ENCODE measurements around the gene DOK5.
"Not testable (repeated sequence)": the region's sequence is repeated elsewhere in the genome, so short reads cannot be mapped to it uniquely, and the experiment has no call there.

DOK5 gene

GRCh38 chr20:54472607-54473006 is 2.8 kb upstream of the DOK5 start:
- DNase-seq = no peak

- DNase-seq = no peak
Measured at GRCh38 chr20:54473340-54473739, 2.1 kb upstream of the DOK5 start.

GRCh38 chr20:54474046-54474445 is 1.3 kb upstream of the DOK5 start:
- DNase-seq = no peak

- DNase-seq = no peak
Measured at GRCh38 chr20:54474866-54475265, 527 bp upstream of the DOK5 start.

- DNase-seq = no peak
Measured at GRCh38 chr20:54476169-54477009, 996 bp downstream of the DOK5 start.

GRCh38 chr20:54477191-54477955 is 2.0 kb downstream of the DOK5 start:
- no peak for DNase-seq

GRCh38 chr20:54479138-54479906 is 3.9 kb downstream of the DOK5 start:
- DNase-seq = no peak

- not testable (repeated sequence) for DNase-seq
Measured at GRCh38 chr20:54479937-54480336, 4.5 kb downstream of the DOK5 start.

- DNase-seq = no peak
Measured at GRCh38 chr20:54481442-54481841, 6.0 kb downstream of the DOK5 start.

GRCh38 chr20:54485631-54486030 is 10.2 kb downstream of the DOK5 start:
- no peak for DNase-seq

GRCh38 chr20:54486585-54486984 is 11.2 kb downstream of the DOK5 start:
- DNase-seq = no peak

GRCh38 chr20:54488442-54488841 is 13.0 kb downstream of the DOK5 start:
- DNase-seq = no peak

GRCh38 chr20:54491506-54491905 is 16.1 kb downstream of the DOK5 start:
- no peak for DNase-seq

- DNase-seq = no peak
Measured at GRCh38 chr20:54494303-54495006, 19.1 kb downstream of the DOK5 start.

GRCh38 chr20:54497931-54498718 is 22.7 kb downstream of the DOK5 start:
- DNase-seq = no peak

GRCh38 chr20:54499111-54499510 is 23.7 kb downstream of the DOK5 start:
- DNase-seq = no peak

GRCh38 chr20:54502179-54502578 is 26.8 kb downstream of the DOK5 start:
- no peak for DNase-seq

- DNase-seq = no peak
Measured at GRCh38 chr20:54506643-54507042, 31.2 kb downstream of the DOK5 start.

GRCh38 chr20:54510541-54511129 is 35.2 kb downstream of the DOK5 start:
- no peak for DNase-seq

- no peak for DNase-seq
Measured at GRCh38 chr20:54512694-54513093, 37.3 kb downstream of the DOK5 start.

- no peak for DNase-seq
Measured at GRCh38 chr20:54514028-54514607, 38.7 kb downstream of the DOK5 start.

Data from CD4-positive, alpha-beta T cell treated with Interleukin-17A for 1 hour (primary cell).